ENCODE measurements around the gene DNMT3A. TPM values are rescaled to one million over a fixed set of nuclear protein-coding genes. Genes with fewer than 3 reads are reported as not detected.

Gene DNMT3A
- total and polyA plus RNA-seq, 2 donors from 2014 or later: 6.5 to 31.4 TPM

DNA sequence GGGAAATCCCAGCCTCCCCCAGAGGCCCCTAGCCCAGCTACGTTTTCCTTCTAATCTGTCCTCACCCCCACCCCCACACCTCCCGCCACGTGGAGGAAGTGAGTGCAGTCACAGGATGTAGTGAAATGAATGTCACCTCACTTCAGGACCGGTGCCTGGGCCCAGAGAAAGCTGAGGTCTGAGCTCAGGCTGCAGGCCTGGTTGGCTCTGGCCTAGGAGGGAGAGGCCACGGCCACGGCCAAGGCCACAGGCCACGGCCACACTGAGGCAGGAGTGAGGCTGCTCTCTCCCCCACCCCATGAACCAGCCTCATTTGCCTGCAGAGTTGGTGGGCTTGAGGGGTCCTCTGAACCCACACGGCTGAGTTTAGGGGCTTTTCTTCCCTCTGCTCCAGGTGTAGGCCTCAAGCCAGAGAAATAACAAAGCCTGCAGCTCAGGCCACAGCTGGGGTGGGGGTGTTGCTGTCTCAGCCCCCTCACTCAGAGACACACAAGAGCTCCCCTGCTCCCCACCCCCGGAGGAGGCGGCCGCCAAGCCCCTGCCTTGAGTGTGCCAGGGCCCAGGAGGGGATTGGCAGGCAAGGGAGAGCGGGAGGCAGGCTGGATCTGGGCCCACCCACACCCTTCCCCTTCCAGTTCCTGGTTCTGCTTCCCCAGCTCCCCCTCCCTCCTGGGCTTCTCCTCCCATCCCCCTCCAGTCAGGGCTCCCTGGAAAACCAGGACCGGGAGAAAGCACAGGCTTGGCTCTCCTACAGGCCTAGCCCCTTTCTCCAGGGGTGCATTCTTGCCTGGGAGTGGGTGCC is 27.0 kb downstream of the DNMT3A start:
- peaks cover 0 to 4% (median 2%) of the 10 kb centered on the region in 3 donors for H3K36me3 ChIP-seq (ENCODE audit: control insufficient read depth in 2 of 3, insufficient read depth in 3 of 3, low read length in 3 of 3)
- peak overlapping the region in 1 of 3 donors; percentile 34 for H3K9ac ChIP-seq (ENCODE audit: low read length in 3 of 3)
- H3K27ac ChIP-seq (ENCODE audit: low read depth in 2 of 2, low read length in 2 of 2): peak overlapping the region; percentile 25 to 57
- H3K4me1 ChIP-seq (ENCODE audit: control insufficient read depth in 2 of 3, insufficient read depth in 2 of 3, low read depth in 1 of 3, low read length in 3 of 3): peaks cover 0 to 48% (median 24%) of the 10 kb centered on the region in 3 donors
- intact Hi-C loops (cut with DNase I): no loop called here
- H3K4me3 ChIP-seq (ENCODE audit: low read length in 3 of 3): no peak overlapping the region
- no peaks in the 10 kb centered on the region for H3K27me3 ChIP-seq (ENCODE audit: control insufficient read depth, insufficient read depth, low read length)
- TF ChIP-seq CTCF (IDR thresholded peaks at IDR 0.05; ENCODE audit: borderline replicate concordance, extremely low read depth, insufficient read depth): no peak
- DNase-seq (peak; percentile 91 to 95 (median 93)), FAIRE-seq (no peak)
- H3K9me3 ChIP-seq (ENCODE audit: control insufficient read depth in 2 of 3, insufficient read depth in 1 of 3, low read length in 3 of 3): no peaks in the 10 kb centered on the region

GRCh38 chr2:25313711-25314513 is 27.8 kb downstream of the DNMT3A start:
- Histone ChIP-seq H3K27me3 (ENCODE audit: control insufficient read depth, insufficient read depth, low read length) (no peaks in the 10 kb centered on the region), H3K36me3 (ENCODE audit: control insufficient read depth in 2 of 3, insufficient read depth in 3 of 3, low read length in 3 of 3) (peaks cover 2 to 4% (median 2%) of the 10 kb centered on the region in 3 donors), H3K9me3 (ENCODE audit: control insufficient read depth in 2 of 3, insufficient read depth in 1 of 3, low read length in 3 of 3) (no peaks in the 10 kb centered on the region), H3K9ac (ENCODE audit: low read length in 3 of 3) (no peak overlapping the region), H3K4me3 (ENCODE audit: low read length in 3 of 3) (no peak overlapping the region), H3K4me1 (ENCODE audit: control insufficient read depth in 2 of 3, insufficient read depth in 2 of 3, low read depth in 1 of 3, low read length in 3 of 3) (peaks cover 0 to 48% (median 24%) of the 10 kb centered on the region in 3 donors), H3K27ac (ENCODE audit: low read depth in 2 of 2, low read length in 2 of 2) (peak overlapping the region; percentile 25 to 57)
- FAIRE-seq (no peak), DNase-seq (no peak)
- no peak for TF ChIP-seq CTCF (IDR thresholded peaks at IDR 0.05; ENCODE audit: borderline replicate concordance, extremely low read depth, insufficient read depth)
- intact Hi-C loops (cut with DNase I): no loop called here

DNA sequence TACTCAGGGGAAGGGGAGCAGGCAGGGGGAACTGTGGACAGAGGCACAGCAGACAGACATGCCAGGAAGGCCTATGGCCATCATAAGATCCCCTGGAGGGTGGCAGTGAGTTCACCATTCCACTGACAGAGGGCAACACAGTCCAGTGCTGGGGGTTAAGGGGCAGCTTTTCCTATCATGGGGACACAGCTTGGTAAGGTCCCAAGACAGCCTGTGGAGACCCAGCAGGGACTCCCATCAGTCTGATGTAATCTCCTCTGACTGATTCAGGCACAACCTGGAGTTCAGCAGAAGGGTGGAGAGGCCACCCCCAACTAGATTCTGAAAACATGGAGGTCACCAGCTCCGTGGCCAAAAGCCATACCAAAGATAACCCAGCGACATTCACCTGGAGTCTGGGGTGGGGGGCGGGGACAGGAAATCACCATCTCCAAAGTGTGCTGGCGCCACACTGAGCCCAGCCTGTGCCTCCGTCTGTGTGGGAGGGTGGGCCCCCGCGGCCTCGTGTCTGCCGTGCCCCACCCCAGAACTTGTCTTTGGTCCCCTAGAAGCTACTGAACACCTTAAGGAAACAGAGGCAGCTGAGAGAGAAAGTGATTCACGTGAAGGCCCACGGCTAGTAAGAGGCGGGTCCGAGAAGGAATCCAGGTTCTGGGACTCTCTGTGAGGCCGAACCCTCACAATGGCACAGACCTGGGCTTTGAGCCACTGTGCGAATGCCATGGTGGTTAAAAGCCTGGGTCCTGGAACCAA is 28.6 kb downstream of the DNMT3A start:
- Histone ChIP-seq H3K9ac (ENCODE audit: low read length in 3 of 3) (no peak overlapping the region), H3K27ac (ENCODE audit: low read depth in 2 of 2, low read length in 2 of 2) (peak overlapping the region in 1 of 2 donors; percentile 16), H3K27me3 (ENCODE audit: control insufficient read depth, insufficient read depth, low read length) (no peaks in the 10 kb centered on the region), H3K4me1 (ENCODE audit: control insufficient read depth in 2 of 3, insufficient read depth in 2 of 3, low read depth in 1 of 3, low read length in 3 of 3) (peaks cover 0 to 48% (median 24%) of the 10 kb centered on the region in 3 donors), H3K36me3 (ENCODE audit: control insufficient read depth in 2 of 3, insufficient read depth in 3 of 3, low read length in 3 of 3) (peaks cover 2 to 6% (median 2%) of the 10 kb centered on the region in 3 donors), H3K9me3 (ENCODE audit: control insufficient read depth in 2 of 3, insufficient read depth in 1 of 3, low read length in 3 of 3) (no peaks in the 10 kb centered on the region), H3K4me3 (ENCODE audit: low read length in 3 of 3) (no peak overlapping the region)
- FAIRE-seq (no peak), DNase-seq (no peak)
- no peak for TF ChIP-seq CTCF (IDR thresholded peaks at IDR 0.05; ENCODE audit: borderline replicate concordance, extremely low read depth, insufficient read depth)
- intact Hi-C loops (cut with DNase I): no loop called here
